Measurements from ENCODE around the gene CHN2.

The CHN2 gene

GRCh38 chr7:29315122-29315891 is 120.7 kb downstream of the CHN2 start:
- DNase-seq = no peak

- no peak for DNase-seq
Measured at GRCh38 chr7:29315892-29316270, 121.3 kb downstream of the CHN2 start.

GRCh38 chr7:29316926-29317325 is 122.4 kb downstream of the CHN2 start:
- DNase-seq = no peak

- peak in 1 of 2 experiments; percentile 17 for DNase-seq
Measured at GRCh38 chr7:29318853-29319718, 124.5 kb downstream of the CHN2 start.

DNA sequence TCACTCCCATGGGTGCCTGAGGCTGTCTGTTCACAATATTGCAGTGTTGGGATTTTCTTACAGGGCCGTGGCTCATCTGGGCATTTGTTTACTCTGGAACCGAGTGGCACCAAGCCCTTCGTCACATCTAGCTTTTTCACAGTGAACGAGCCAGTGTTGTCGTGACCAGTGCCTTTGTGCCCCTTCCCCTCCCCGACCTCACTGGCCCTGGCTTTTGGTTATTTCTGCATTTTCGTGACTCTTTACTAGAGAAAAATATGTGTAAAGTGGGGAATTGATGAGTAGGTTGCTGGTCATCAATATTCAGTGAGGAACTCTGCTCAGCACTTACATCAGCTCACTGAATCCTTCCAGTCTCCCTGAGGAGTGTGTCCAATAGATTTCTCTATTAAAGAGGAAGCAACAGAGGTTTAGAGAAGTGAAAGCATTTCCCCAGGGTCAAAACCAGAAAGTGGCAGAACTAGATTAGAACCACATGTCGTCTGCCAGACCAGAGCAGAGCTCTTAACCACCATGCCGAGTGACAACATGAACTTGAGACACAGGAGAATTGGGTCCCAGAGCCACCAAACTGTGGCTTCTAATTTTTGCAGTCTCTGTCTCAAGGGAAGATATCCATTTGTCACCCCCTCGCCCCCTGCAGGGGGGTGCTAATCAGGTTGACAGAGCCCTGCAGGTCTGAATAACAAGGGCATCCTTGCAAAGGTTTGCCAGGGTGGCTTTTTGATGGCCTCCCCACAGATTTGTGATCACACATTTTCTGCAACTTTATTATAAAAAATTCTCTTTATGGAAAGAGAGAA is 125.3 kb downstream of the CHN2 start:
- DNase-seq = peak in 1 of 2 experiments; percentile 31

GRCh38 chr7:29320577-29320976 is 126.0 kb downstream of the CHN2 start:
- DNase-seq = no peak

DNA sequence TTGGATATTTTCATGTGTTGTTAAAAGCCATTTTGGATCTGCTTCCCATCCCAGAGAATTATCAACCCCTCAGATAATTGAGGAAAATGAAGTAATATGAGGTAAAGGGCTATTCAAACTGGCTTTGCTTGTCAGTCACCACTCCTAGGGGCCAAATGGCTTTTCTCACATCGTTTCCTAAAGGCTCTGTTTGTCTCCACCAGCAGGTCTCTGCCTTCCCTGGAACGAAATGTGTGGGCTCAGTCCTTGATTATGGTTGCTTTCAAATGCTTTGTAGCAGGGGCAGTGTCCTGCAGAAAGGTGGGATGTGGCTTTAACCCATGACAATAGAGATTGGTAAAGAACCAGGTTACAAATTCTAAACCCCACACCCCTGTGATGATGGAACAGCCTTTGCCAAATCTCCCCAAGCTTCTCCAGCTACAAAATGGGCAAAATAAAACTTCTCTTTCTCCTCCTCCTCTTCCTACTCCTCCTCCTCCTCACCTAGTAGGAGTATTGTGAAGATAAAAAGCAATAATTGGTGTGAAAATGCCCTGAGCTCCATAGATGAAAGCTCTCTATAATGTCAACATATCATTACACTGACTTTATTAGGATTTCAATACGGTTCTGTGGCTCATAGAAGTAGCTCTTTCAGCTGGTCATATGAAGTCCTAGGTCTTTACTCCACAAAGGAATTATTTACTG is 127.6 kb downstream of the CHN2 start:
- no peak for DNase-seq

GRCh38 chr7:29325476-29325875 is 130.9 kb downstream of the CHN2 start:
- no peak for DNase-seq

DNA sequence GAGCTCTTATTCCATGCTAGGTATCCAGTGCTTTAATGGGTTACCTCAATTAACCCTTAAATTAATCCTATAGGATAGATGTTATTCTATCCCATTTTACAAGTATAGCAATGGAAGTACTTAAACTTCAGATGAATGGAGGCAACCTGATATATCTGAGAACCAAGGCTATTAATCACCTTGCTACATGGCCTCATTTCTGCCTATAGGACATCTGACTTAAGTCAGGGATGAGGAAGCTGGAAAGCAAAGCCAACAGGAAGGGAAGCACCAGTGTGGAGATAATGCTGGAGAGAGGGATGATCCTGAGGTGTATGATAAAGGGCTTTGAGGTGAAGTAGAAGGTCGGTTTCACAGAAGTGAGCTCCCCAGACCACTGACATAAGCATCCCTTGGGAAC is 132.3 kb downstream of the CHN2 start:
- peak in 1 of 2 experiments; percentile 33 for DNase-seq

DNA sequence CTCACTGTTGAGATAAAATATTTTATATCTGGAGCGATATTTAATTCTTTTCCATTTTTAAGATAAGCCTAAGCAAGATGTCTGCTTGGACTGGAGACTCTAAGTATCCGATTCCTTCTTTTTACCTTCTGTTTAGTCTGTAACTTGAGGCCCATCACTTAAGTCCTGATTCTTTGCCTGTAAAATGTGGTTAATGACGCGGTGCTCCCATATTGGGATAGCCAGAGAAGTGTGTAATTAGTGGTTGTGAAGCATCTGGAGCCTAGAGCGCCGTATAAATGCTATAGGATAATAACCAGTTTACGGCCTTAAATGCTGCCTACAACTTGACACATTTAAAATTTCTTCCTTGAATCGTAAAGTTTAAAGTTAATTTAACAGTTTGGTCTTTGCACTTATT is 132.9 kb downstream of the CHN2 start:
- peak; percentile 65 to 75 for DNase-seq

GRCh38 chr7:29328045-29328444 is 133.5 kb downstream of the CHN2 start:
- no peak for DNase-seq

GRCh38 chr7:29328811-29329210 is 134.2 kb downstream of the CHN2 start:
- no peak for DNase-seq

GRCh38 chr7:29329686-29330085 is 135.1 kb downstream of the CHN2 start:
- no peak for DNase-seq

GRCh38 chr7:29330136-29330535 is 135.6 kb downstream of the CHN2 start:
- no peak for DNase-seq

- no peak for DNase-seq
Measured at GRCh38 chr7:29331163-29331562, 136.6 kb downstream of the CHN2 start.

DNA sequence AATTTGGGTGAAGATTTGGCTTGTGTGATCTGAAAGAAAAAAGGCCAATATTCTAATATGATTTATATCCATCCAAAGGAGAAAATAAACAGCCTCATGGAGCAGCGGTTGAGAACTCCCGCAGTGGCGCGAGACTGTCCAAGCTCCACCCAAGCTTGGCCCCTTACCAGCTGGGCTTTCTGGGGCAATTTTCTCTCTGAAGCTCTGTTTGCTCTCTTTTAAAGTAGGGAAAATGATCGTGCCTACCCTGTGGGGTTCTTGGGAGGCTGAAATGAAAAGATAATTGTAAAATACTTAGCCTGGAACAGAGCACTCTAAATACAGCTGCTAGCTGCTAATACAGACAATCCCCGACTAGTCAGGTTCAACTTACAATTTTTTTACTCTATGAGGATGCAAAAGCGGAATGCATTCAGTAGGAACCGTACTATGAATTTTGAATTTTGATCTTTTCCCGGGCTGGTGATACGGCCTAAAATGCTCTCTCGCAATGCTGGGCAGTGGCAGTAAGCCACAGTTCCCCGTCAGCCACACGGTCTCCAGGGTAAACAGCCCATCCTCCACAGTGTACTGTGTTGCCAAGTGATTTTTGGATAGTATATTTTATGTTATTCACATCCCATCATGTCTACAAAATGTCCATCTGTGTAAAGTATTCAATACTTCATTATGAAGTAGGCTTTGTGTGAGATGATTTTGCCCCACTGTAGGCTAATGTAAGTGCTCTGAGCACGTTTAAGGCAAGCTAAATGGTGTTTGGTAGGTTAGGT is 137.7 kb downstream of the CHN2 start:
- no peak for DNase-seq

DNA sequence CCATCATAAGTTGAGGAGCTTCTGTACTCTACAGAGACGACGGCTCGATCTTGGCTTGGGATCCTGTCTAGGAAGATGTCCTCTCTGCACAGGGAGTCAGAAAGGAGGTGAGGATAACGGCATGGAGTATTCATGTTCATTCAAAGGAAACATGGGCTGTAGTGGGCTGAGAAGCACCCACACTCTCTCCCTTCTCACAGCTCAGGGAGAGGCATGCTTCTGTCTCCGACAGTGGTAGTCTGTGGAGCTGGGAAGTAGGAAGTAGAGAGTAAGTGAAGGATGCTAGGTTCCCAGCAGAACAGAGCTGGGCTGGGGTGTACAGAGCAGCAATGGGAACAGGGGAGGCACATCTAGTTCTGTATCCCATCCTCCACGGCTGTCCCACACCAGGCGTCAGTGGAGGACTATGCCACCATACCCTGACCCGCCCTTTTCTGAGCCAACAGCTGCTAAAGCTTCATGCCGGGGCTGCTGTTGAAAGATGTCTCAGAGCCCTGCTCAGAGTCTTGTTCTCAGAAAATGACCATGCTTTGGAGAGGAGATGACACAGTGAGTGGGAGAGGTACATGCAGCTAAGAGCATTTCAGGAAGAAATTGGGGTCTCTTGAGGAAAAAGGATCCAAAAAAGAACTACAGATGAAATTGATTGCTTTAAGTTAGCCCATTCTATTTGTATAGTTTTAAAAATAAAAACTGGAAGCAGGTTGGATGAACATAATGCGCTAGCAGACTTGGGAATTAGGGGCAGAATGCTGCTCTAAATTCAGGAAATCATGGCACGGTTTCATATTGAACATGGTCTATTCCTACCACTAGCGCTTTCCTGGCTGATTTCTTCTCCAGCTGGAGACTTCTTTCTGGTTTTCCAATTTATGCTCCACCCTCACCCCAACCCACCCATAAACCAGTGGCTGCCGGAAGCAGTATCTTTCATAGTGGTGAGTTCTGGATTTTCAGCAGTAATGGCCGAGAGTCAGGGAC is 138.6 kb downstream of the CHN2 start:
- no peak for DNase-seq

GRCh38 chr7:29335188-29336083 is 140.9 kb downstream of the CHN2 start:
- no peak for DNase-seq

DNA sequence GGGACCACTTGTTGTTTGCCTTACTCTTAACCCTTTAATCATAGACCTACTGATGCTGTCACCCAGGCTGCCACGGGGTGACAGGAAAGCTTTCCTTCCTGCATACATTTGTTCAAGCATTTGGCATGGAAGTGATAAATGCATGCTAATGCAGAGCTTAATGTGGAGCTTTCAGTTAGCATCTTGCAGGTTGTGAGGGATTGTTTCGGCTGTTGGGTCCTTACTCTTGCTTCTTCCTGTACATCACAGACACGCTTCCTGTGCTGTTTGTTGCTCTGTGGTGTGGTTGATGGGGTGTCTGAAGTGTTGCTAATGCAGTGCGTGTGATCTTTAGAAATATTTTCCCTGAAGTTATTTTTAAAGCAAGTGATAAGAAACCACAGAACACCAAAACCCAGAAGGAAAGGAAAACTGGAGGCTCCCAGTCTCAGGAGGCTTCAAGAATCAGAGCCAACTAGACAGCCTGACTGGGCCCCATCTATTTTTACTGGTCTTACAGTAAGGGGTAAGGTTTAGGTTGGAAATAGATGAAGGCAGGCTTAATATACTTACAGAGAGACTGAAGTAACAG is 143.1 kb downstream of the CHN2 start:
- no peak for DNase-seq
